Stimulated activated CD4-positive, alpha-beta T cell treated with anti-CD3 and anti-CD28 coated beads, Interleukin-12 subunit alpha, Interleukin-12 subunit beta, amount 100 ng/mL, for 24 hours (primary cell): Measurements from ENCODE around the gene PIP5K1A.

Experiments
- DNase-seq, 2 experiments: peaks; one replicate each; pipeline ENCODE4 v3.0.0-alpha.2; 2020; ENCODE audit warnings: low read depth in 2 of 2

The PIP5K1A gene

DNA sequence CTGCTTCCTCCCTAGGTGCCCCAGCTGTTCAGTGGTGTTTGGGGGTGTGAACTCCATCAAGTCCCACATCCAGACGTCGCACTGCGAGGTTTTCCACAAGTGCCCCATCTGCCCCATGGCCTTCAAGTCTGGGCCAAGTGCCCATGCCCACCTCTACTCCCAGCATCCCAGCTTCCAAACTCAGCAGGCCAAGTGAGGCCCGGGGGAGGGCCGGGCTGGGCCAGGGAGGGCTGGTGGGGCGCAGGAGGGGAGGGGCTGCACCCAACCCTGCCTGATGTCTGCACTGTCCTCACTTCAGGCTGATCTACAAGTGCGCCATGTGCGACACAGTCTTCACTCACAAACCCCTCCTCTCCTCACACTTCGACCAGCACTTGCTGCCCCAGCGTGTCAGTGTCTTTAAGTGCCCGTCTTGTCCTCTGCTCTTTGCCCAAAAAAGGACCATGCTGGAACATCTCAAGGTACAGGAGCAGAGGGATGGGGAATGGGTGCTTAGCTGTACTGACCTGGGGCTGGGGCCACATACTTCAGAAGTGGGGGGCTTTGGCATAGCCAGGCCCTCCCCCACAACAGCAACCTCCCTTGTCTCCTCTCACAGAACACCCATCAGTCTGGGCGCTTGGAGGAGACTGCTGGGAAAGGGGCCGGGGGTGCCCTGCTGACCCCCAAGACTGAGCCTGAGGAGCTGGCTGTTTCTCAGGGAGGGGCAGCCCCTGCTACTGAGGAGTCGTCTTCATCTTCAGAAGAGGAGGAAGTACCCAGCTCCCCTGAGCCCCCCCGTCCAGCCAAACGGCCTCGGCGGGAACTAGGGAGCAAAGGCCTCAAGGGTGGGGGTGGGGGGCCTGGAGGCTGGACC lies 91.0 kb downstream of the PIP5K1A start:
- DNase-seq = no peak

DNA sequence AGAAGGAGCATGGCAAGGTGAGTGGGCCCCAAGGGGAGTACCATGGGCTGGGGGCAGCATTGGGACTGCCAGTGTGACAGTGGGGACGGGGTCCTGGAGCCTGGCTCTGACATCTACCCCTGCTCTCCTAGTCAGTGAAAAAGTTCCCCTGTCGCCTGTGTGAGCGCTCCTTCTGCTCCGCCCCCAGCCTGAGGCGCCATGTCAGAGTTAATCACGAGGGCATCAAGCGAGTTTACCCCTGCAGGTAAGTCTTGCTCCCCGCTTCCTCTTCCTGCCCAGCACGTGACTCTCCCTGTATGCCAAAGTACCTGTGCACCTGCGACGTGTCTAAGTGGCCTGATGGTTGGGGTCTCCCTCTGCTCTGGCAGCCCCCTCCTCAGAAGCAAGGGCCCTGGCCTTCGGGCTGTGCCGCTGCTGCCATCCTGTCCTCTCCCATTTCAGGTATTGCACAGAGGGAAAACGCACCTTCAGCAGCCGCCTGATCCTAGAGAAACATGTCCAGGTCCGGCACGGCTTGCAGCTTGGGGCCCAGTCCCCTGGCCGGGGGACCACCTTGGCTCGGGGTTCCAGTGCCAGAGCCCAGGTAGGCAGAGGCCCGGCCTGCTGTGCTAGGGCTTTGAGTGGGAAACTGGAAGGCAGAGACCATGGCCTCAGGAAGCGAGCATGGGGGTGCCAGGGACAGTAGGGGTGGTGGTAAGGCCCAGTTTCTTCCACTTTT lies 91.8 kb downstream of the PIP5K1A start:
- DNase-seq = no peak

DNA sequence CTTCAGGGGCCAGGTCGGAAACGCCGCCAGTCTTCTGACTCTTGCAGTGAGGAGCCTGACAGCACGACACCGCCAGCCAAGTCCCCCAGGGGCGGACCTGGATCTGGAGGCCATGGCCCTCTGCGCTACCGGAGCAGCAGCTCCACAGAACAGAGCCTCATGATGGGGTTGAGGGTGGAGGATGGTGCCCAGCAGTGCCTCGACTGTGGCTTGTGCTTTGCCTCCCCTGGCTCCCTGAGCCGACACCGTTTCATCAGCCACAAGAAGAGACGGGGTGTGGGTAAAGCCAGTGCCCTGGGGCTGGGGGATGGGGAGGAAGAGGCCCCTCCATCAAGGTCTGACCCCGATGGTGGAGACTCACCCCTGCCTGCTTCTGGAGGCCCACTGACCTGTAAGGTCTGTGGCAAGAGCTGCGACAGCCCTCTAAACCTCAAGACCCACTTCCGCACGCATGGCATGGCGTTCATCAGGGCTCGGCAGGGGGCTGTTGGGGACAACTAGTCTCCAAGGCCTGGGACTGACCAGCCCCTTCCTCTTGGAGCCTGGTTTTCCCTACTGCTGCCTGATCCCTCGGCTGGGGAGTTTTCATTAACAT lies 92.5 kb downstream of the PIP5K1A start:
- DNase-seq = no peak

DNA sequence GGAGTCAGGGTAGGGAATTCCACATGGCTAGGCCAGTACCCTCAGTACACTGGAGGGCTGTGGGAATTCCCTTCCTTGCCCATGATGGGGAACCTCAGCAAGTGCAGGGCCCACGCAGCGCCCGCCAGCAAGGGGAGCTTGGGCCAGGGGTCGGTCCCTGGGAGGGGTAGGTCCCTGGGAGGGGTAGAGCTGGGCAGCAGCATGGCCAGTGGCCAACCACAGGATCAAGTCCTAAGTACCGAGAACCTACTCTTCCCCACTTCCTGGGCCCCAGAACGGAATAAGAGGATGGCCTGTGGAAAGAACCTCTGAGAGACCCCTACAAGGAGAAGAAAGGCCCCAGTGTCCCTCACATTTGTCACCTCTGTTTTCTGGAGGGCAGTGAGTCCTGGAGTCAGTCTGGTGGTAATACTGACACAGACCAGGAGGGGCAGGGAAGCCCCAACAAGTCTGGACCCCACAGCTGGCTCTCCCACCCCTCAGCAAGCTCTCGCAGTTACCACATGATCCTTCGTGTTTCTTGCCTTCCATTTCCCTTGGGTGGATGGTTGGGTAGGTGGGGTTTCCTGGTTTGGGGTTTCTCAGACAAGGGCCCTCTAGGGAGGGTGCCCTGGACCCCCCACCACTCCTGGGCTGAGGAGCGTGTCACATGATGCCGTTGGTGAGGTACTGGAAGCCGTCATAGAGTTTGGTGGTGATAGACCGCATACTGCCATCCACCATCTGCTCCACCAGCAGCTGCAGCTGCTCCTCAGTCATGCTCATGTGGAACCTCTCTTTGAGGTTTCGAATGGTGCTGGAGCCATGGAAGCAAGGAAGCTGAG lies 94.1 kb downstream of the PIP5K1A start:
- no peak for DNase-seq

GRCh38 chr1:151293093-151293492 lies 94.7 kb downstream of the PIP5K1A start:
- DNase-seq = no peak

DNA sequence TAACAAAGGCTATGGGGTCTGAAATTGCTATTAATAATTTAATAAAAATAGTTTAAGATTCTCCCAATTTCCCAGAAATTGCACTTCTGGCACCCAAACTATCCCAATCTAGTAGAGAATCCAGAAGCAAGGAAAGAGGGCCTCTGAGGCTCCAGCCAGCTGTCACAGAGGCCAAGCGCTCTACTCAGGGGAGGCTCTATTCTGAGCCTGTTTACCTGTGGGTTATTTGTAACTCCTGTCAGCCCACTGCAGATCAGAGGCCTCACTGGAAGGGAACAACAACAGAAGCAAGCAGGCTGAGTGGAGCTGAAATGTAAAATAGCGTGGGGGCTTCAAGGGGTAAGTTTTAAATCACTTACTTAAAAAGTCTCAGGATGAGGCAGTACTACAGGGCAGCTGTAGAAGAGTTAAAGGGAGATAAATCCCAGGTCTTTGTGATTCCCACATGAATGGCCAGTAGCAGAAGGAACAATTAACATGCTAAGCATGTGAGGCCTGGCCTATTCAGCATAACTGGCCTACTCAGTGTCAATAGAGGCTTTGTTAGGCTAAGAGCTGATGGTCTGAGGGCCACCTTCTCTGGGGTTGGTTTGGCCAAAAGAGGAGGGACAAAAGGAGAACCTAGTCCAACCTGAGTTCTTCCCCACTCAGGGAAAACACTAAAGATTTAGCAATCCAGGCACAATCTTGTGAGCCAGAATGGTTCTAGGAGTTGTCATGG lies 96.5 kb downstream of the PIP5K1A start:
- no peak for DNase-seq
